Endodermal cell (in vitro differentiated cells): ENCODE measurements around the gene TBX20. TPM values are rescaled to one million over a fixed set of nuclear protein-coding genes. Genes with fewer than 3 reads are reported as not detected.

Experiments
- total RNA-seq, 2 donors: library from RNA; stranded (reverse); fragmentation: NEBNext Ultra II Directional in 1 of 2; extraction: Animal tissue kit (Norgen Biotek cat#: 25700) in 1 of 2; gene quantifications; 2 replicates in 1 of 2; 3 replicates in 1 of 2; pipeline ENCODE4 v1.2.1, GENCODE V29; 2021

The TBX20 gene
- total RNA-seq, 2 donors from 2014 or later, result 18.6 to 35.2 TPM

Other genes with a start within 250 kb of the TBX20 start
- 10 to 100 TPM; 35.8 to 75.1 TPM for gene DPY19L1, start 216.6 kb downstream of the TBX20 start, total RNA-seq